AG04450 (cell line): ENCODE results near the gene LCN9. TPM values are rescaled to one million over a fixed set of nuclear protein-coding genes. Genes with fewer than 3 reads are reported as not detected.

ENCODE experiments used
- CTCF ChIA-PET: fragments of 300-600, 350-600 bp; formaldehyde crosslinking; extraction: SDS; loops from one replicate; lab custom pipeline; 2022; ENCODE audit warnings: antibody characterized with exemption, inconsistent platforms; lab: Charles Lee
- POLR2A ChIA-PET: fragments of 350-600 bp; formaldehyde crosslinking; extraction: SDS; loops from one replicate; lab custom pipeline; 2021; ENCODE audit warnings: antibody characterized with exemption, inconsistent platforms; lab: Yijun Ruan, JAX
- DNase-seq: peaks from one replicate; pipeline ENCODE4 v3.0.0-alpha.2; 2011; ENCODE audit warnings: low read depth, low spot score
- H3K27ac ChIP-seq: one replicate; pipeline ENCODE4 v1.5.1; 2012; ENCODE audit warnings: low read depth, low read length, control low read depth
- H3K27me3 ChIP-seq: one replicate; pipeline ENCODE4 v1.6.0; 2012; ENCODE audit warnings: low read length; ENCODE audit not compliant: control insufficient read depth, insufficient read depth
- H3K4me3 ChIP-seq: 2 replicates; pipeline ENCODE4 v1.5.1; 2011; ENCODE audit warnings: mild to moderate bottlenecking, low read depth, low read length, control low read depth
- H3K9me3 ChIP-seq: 2 replicates; pipeline ENCODE4 v1.5.1; 2012; ENCODE audit warnings: low read length; ENCODE audit not compliant: control insufficient read depth, insufficient read depth
- CTCF ChIP-seq: IDR thresholded peaks from 2 replicates; pipeline ENCODE4 v1.5.1; 2011; ENCODE audit warnings: low read depth, low read length, control low read depth, inconsistent platforms
- polyA plus RNA-seq: library from polyadenylated mRNA; depleted of rRNA; stranded (reverse); fragments of >200 nt; gene quantifications from 2 replicates; pipeline ENCODE4 v1.2.3, GENCODE V29; 2011

The LCN9 gene
- polyA plus RNA-seq, 1 experiment = not detected

- H3K27ac ChIP-seq = no peak within 1 kb of the TSS
- no peaks in the 10 kb centered on the region; the same call in 1 of the 2 replicates for H3K9me3 ChIP-seq
- TF ChIP-seq CTCF = no peak
- no peak within 1 kb of the TSS for H3K4me3 ChIP-seq
- no peaks in the 10 kb centered on the region for H3K27me3 ChIP-seq
- CTCF ChIA-PET = interaction anchor here (0.7 kb wide), 1 partner anchor 59 kb away, joined by 4 read pairs; no protein-coding TSS in a partner anchor
- POLR2A ChIA-PET = no interaction called here
- DNase-seq = no peak
Measured at GRCh38 chr9:135639196-135639595, 23.9 kb upstream of the LCN9 start, which contains the start of gene GLT6D1. GLT6D1 (minus strand) TSS chr9:135639540; CDS start chr9:135639187, 353 bp downstream.

GRCh38 chr9:135641047-135641446, 22.1 kb upstream of the LCN9 start:
- Histone ChIP-seq H3K27ac (no peak overlapping the region), H3K4me3 (no peak overlapping the region), H3K9me3 (peaks cover 7% of the 10 kb centered on the region; the same call in 1 of the 2 replicates), H3K27me3 (peaks cover 2% of the 10 kb centered on the region)
- ChIA-PET POLR2A (interaction anchor here (0.7 kb wide), 1 partner anchor 35 kb away, joined by 3 read pairs; no protein-coding TSS in a partner anchor), CTCF (no interaction called here)
- no peak for DNase-seq
- no peak for TF ChIP-seq CTCF

GRCh38 chr9:135641745-135642144, 21.4 kb upstream of the LCN9 start:
- ChIA-PET POLR2A (interaction anchor here (0.7 kb wide), 1 partner anchor 36 kb away, joined by 3 read pairs; no protein-coding TSS in a partner anchor), CTCF (no interaction called here)

GRCh38 chr9:135644631-135645218, 18.4 kb upstream of the LCN9 start:
- CTCF ChIA-PET = no interaction called here
- peaks cover 2% of the 10 kb centered on the region for H3K27me3 ChIP-seq
- no peak overlapping the region for H3K27ac ChIP-seq
- H3K9me3 ChIP-seq = peaks cover 18% of the 10 kb centered on the region
- DNase-seq = no peak
- no peak for TF ChIP-seq CTCF
- POLR2A ChIA-PET = no interaction called here
- no peak overlapping the region for H3K4me3 ChIP-seq

More at GRCh38 chr9:135641745-135642144, 21.4 kb upstream of the LCN9 start:
- Histone ChIP-seq H3K27ac (no peak overlapping the region), H3K27me3 (peaks cover 2% of the 10 kb centered on the region), H3K4me3 (no peak overlapping the region), H3K9me3 (peaks cover 7% of the 10 kb centered on the region; the same call in 1 of the 2 replicates)
- no peak for TF ChIP-seq CTCF
- no peak for DNase-seq

GRCh38 chr9:135647884-135648283, 15.2 kb upstream of the LCN9 start:
- no peak overlapping the region for H3K27ac ChIP-seq
- H3K9me3 ChIP-seq = peaks cover 23% of the 10 kb centered on the region
- no peak for DNase-seq
- no peak for TF ChIP-seq CTCF
- H3K4me3 ChIP-seq = no peak overlapping the region
- H3K27me3 ChIP-seq = peaks cover 2% of the 10 kb centered on the region
- CTCF ChIA-PET = no interaction called here
- POLR2A ChIA-PET = no interaction called here
